ENCODE measurements around the gene SARDH. TPM values are rescaled to one million over a fixed set of nuclear protein-coding genes. Genes with fewer than 3 reads are reported as not detected.

Gene SARDH
- total RNA-seq, 4 donors from 2014 or later = 0.62 to 2.3 (median 1.2) TPM; not detected in 1

DNA sequence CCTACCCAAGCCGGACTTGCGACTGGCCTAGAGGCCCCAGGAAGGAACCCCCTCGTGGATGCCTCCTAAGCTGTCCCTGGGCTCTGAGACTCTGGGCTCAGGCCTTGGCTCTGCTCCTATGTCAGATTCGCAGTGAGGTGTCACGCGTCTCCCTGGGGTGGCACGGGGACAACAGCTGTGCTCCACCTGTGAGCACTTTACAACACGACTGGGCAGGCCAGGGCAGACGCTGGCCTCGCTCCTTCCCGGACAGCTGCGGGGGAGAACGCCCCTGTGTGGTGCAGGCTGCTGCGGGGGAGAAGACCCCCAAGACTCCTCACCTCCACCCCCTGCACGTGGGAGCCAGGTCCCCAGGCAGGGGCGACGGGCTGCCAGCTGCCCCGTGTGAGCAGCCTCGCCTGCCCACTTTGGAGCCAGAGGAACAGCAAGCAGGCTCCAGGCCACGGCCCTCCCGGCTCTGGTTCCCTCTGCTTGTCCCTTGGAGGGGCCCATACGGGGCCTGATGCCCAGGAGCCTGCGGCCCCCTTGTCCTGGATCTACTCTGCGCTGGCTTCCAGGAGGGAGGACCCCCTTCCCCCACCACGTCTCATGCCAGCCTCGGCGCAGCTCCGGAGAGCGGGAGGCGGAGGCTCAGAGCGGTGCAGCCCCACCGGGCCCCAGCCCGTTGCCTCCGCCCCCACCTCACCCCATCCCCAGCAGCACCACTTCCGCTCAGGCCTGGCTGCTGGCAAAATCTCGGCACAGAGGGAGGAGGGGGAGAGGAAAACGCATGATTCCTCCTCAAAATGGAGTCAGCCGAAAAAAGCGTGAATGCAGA, 36.0 kb downstream of the SARDH start:
- H3K4me1 ChIP-seq = peaks cover 0 to 25% (median 12%) of the 10 kb centered on the region in 3 donors
- H3K27ac ChIP-seq = peak overlapping the region in 1 of 4 donors; percentile 33
- no peaks in the 10 kb centered on the region for H3K36me3 ChIP-seq
- no peaks in the 10 kb centered on the region for H3K9me3 ChIP-seq
- peak overlapping the region in 1 of 2 donors; percentile 38 for H3K4me3 ChIP-seq
- H3K27me3 ChIP-seq = peaks cover 32% of the 10 kb centered on the region
- peak; percentile 57 for ATAC-seq
- TF ChIP-seq POLR2AphosphoS5 (IDR thresholded peaks at IDR 0.05) (no peak), EP300 (IDR thresholded peaks at IDR 0.05) (no peak), POLR2A (IDR thresholded peaks at IDR 0.05) (no peak)
- TF ChIP-seq, protein P1, sequence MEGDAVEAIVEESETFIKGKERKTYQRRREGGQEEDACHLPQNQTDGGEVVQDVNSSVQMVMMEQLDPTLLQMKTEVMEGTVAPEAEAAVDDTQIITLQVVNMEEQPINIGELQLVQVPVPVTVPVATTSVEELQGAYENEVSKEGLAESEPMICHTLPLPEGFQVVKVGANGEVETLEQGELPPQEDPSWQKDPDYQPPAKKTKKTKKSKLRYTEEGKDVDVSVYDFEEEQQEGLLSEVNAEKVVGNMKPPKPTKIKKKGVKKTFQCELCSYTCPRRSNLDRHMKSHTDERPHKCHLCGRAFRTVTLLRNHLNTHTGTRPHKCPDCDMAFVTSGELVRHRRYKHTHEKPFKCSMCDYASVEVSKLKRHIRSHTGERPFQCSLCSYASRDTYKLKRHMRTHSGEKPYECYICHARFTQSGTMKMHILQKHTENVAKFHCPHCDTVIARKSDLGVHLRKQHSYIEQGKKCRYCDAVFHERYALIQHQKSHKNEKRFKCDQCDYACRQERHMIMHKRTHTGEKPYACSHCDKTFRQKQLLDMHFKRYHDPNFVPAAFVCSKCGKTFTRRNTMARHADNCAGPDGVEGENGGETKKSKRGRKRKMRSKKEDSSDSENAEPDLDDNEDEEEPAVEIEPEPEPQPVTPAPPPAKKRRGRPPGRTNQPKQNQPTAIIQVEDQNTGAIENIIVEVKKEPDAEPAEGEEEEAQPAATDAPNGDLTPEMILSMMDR (IDR thresholded peaks at IDR 0.05) = no peak
- 76% methylated on average over 5 of the region's 39 CpGs; no CpG with 5 or more reads in 1 of the 2 donors for WGBS, 2 donors (ENCODE audit: low coverage in 1 of 2)

DNA sequence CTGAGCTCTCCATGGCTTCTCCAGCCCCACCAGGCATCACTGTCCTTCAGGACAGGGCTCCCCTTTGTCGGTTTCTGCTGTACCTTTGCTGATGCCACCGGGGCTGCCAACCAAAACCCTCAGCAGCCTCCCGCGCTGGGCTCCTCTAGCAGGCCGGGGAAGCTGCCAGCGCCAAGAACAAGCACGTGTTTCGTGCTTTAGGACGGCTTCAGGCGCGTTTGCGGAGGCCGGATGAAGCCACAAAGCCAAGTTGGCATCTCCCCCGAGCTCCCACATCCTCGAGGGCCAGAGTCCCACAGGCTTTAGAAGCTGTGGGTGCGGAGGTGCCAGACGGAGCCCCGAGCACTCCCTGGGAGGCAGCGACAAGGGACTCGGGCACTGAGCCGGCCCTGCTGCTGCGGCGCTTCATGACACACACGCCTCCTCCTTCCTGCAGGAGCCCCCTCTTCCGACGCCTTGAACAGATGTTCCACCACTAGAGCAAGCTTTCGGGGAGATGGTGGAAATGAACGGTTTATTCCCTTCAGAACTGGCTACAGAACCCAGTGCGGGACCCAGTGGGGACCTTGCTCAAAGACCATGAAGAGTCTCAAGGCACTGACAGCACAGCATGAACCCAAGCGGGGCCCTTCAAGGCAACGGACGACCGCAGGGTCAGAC, 36.7 kb downstream of the SARDH start:
- Histone ChIP-seq H3K9me3 (no peaks in the 10 kb centered on the region), H3K27me3 (peaks cover 32% of the 10 kb centered on the region), H3K4me1 (peaks cover 0 to 25% (median 12%) of the 10 kb centered on the region in 3 donors), H3K4me3 (no peak overlapping the region), H3K27ac (no peak overlapping the region), H3K36me3 (no peaks in the 10 kb centered on the region)
- ATAC-seq = no peak
- TF ChIP-seq POLR2A (IDR thresholded peaks at IDR 0.05) = no peak
- TF ChIP-seq, protein P1 (IDR thresholded peaks at IDR 0.05) = no peak
- TF ChIP-seq EP300 (IDR thresholded peaks at IDR 0.05) = no peak
- TF ChIP-seq POLR2AphosphoS5 (IDR thresholded peaks at IDR 0.05) = no peak
- whole genome bisulfite sequencing, 2 donors (ENCODE audit: low coverage in 1 of 2) = 70% methylated on average over 2 of the region's 33 CpGs; no CpG with 5 or more reads in 1 of the 2 donors

DNA sequence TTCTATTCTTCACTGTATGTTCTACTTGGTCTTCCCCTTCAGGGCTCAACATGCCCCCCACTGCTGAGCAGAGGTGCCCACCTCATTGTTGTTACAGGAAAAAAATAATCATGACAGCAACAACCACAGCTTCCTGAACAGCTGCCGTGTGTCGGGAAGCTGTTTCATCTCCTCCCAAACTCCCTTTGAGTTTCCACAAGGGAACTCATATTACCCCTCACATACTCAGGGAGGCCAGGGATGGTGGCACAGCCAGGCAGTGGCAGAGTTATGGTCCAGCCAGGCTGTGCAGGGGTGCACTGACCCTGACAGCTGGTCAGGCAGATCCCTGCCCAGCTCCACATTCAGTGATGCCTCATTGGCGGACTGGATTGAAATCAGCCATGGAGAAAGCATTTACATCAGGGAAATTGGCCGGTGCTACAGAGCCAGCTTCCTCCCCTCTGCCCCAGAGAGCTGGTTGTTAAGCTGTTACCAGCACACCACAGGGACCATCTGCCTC, 37.3 kb downstream of the SARDH start:
- Histone ChIP-seq H3K4me1 (peaks cover 0 to 25% (median 12%) of the 10 kb centered on the region in 3 donors), H3K27ac (no peak overlapping the region), H3K9me3 (no peaks in the 10 kb centered on the region), H3K4me3 (no peak overlapping the region), H3K27me3 (peaks cover 32% of the 10 kb centered on the region), H3K36me3 (no peaks in the 10 kb centered on the region)
- TF ChIP-seq, protein P1 (IDR thresholded peaks at IDR 0.05) = no peak
- TF ChIP-seq EP300 (IDR thresholded peaks at IDR 0.05) (no peak), POLR2A (IDR thresholded peaks at IDR 0.05) (no peak), POLR2AphosphoS5 (IDR thresholded peaks at IDR 0.05) (no peak)
- whole genome bisulfite sequencing, 2 donors (ENCODE audit: low coverage in 1 of 2) = no CpG with 5 or more reads among the region's 4 CpGs
- ATAC-seq = no peak

DNA sequence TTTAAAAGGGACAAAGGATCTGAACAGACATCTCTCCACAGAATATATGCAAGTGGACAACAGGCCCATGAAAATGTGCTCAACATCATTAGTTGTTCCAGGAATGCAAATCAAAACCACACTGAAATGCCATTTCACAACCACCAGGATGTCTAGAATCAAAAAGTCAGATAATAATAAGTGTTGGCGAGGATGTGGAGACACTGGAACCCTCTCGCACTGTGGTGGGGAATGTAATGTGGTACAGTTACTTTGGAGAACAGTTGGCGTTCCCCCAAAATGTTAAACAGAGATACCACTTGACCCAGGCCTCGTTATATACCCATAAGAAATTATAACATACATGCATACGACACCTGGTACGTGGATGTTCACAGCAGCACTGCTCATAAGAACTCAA, 38.6 kb downstream of the SARDH start:
- Histone ChIP-seq H3K4me1 (peaks cover 0 to 25% (median 12%) of the 10 kb centered on the region in 3 donors), H3K36me3 (no peaks in the 10 kb centered on the region), H3K4me3 (no peak overlapping the region), H3K9me3 (no peaks in the 10 kb centered on the region), H3K27me3 (peaks cover 28% of the 10 kb centered on the region), H3K27ac (no peak overlapping the region)
- WGBS, 2 donors (ENCODE audit: low coverage in 1 of 2) = 94 to 97% methylated on average over 6 of the region's 6 CpGs
- no peak for TF ChIP-seq POLR2A (IDR thresholded peaks at IDR 0.05)
- TF ChIP-seq, protein P1 (IDR thresholded peaks at IDR 0.05) = no peak
- TF ChIP-seq EP300 (IDR thresholded peaks at IDR 0.05) = no peak
- TF ChIP-seq POLR2AphosphoS5 (IDR thresholded peaks at IDR 0.05) = no peak
- no peak for ATAC-seq
